Trophoblast cell (in vitro differentiated cells and primary cell): ENCODE results near the gene NOX5.

Experiments
- DNase-seq, 2 donors: peaks; one replicate each; pipeline ENCODE4 v3.0.0-alpha.2; 2016
- H2AFZ ChIP-seq: 2 replicates; pipeline ENCODE4 v1.6.1; 2013; ENCODE audit warnings: low read length, moderate library complexity, mild to moderate bottlenecking; ENCODE audit not compliant: insufficient read depth, poor library complexity
- H2AK5ac ChIP-seq: 2 replicates; pipeline ENCODE4 v1.6.1; 2013; ENCODE audit warnings: mild to moderate bottlenecking, low read length
- H2BK120ac ChIP-seq: 2 replicates; pipeline ENCODE4 v1.6.1; 2013; ENCODE audit warnings: low read length, mild to moderate bottlenecking, moderate library complexity; ENCODE audit not compliant: insufficient read depth, poor library complexity
- H2BK12ac ChIP-seq: 2 replicates; pipeline ENCODE4 v1.6.1; 2013; ENCODE audit warnings: mild to moderate bottlenecking, low read length, moderate library complexity
- H2BK5ac ChIP-seq: 2 replicates; pipeline ENCODE4 v1.6.1; 2013; ENCODE audit warnings: low read length, low read depth, moderate library complexity, mild to moderate bottlenecking; ENCODE audit not compliant: poor library complexity
- H3K14ac ChIP-seq: 2 replicates; pipeline ENCODE4 v1.6.1; 2013; ENCODE audit warnings: mild to moderate bottlenecking, low read length
- H3K18ac ChIP-seq: 2 replicates; pipeline ENCODE4 v1.6.1; 2013; ENCODE audit warnings: mild to moderate bottlenecking, low read length
- H3K23ac ChIP-seq: 2 replicates; pipeline ENCODE4 v1.6.1; 2013; ENCODE audit warnings: low read length
- H3K27ac ChIP-seq: 2 replicates; pipeline ENCODE4 v1.5.1; 2013; ENCODE audit warnings: low read depth, mild to moderate bottlenecking, inconsistent platforms, low read length, moderate library complexity
- H3K27me3 ChIP-seq: 2 replicates; pipeline ENCODE4 v1.6.1; 2013; ENCODE audit warnings: inconsistent platforms, mild to moderate bottlenecking, low read length, moderate library complexity; ENCODE audit not compliant: insufficient read depth
- H3K36me3 ChIP-seq, 2 experiments: 1 replicate in 1 of 2; 2 replicates in 1 of 2; pipeline ENCODE4 v1.6.1; 2013; ENCODE audit warnings: low read length in 2 of 2, mild to moderate bottlenecking in 2 of 2, moderate library complexity in 1 of 2; ENCODE audit not compliant: insufficient read depth in 2 of 2, control insufficient read depth in 1 of 2
- H3K4ac ChIP-seq: 2 replicates; pipeline ENCODE4 v1.6.1; 2013; ENCODE audit warnings: low read depth, mild to moderate bottlenecking, low read length, moderate library complexity
- H3K4me1 ChIP-seq, 2 experiments: 1 replicate in 1 of 2; 2 replicates in 1 of 2; pipeline ENCODE4 v1.6.1; 2013; ENCODE audit warnings: low read length in 2 of 2, mild to moderate bottlenecking in 2 of 2, moderate library complexity in 1 of 2; ENCODE audit not compliant: insufficient read depth in 2 of 2, control insufficient read depth in 1 of 2
- H3K4me2 ChIP-seq: 2 replicates; pipeline ENCODE4 v1.6.1; 2013; ENCODE audit warnings: inconsistent platforms, mild to moderate bottlenecking, low read length, moderate library complexity
- H3K4me3 ChIP-seq: 2 replicates; pipeline ENCODE4 v1.5.1; 2013; ENCODE audit warnings: mild to moderate bottlenecking, low read depth, low read length, inconsistent platforms
- H3K79me1 ChIP-seq: one replicate; pipeline ENCODE4 v1.6.1; 2013; ENCODE audit warnings: low read length
- H3K79me2 ChIP-seq: 2 replicates; pipeline ENCODE4 v1.6.1; 2013; ENCODE audit warnings: low read length, mild to moderate bottlenecking; ENCODE audit not compliant: control insufficient read depth, insufficient read depth, poor library complexity
- H3K9ac ChIP-seq: 2 replicates; pipeline ENCODE4 v1.6.1; 2013; ENCODE audit warnings: mild to moderate bottlenecking, low read length
- H3K9me3 ChIP-seq: 2 replicates; pipeline ENCODE4 v1.6.1; 2013; ENCODE audit warnings: low read depth, mild to moderate bottlenecking, control low read depth, inconsistent platforms, low read length; ENCODE audit not compliant: insufficient read depth
- H4K12ac ChIP-seq: 2 replicates; pipeline ENCODE4 v1.6.1; 2013; ENCODE audit warnings: low read depth, mild to moderate bottlenecking, low read length, moderate library complexity
- H4K8ac ChIP-seq: 2 replicates; pipeline ENCODE4 v1.6.1; 2013; ENCODE audit warnings: low read depth, mild to moderate bottlenecking, low read length, moderate library complexity
- H4K91ac ChIP-seq: one replicate; pipeline ENCODE4 v1.6.1; 2013; ENCODE audit warnings: low read depth, mild to moderate bottlenecking, low read length, moderate library complexity
- WGBS: extraction: QIAGEN DNeasy Blood & Tissue Kit; methylation state at CpG from one replicate; pipeline ENCODE4 v1.1.7; 2013; ENCODE audit warnings: missing lambda C conversion rate; ENCODE audit not compliant: insufficient read length, insufficient coverage; ENCODE audit errors: extremely low coverage; 5-methylcytosine and 5-hydroxymethylcytosine counted together

The NOX5 gene

GRCh38 chr15:69104050-69104750 lies 89.7 kb downstream of the NOX5 start:
- DNase-seq, result no peak
- no peaks in the 10 kb centered on the region for H3K79me1 ChIP-seq
- H2AK5ac ChIP-seq, result no peak overlapping the region
- no CpG with 5 or more reads among the region's 12 CpGs for WGBS
- no peak overlapping the region for H3K14ac ChIP-seq
- H4K12ac ChIP-seq, result no peak overlapping the region
- H3K27me3 ChIP-seq, result no peaks in the 10 kb centered on the region
- no peak overlapping the region for H3K23ac ChIP-seq
- no peak overlapping the region for H3K18ac ChIP-seq
- no peaks in the 10 kb centered on the region for H3K9me3 ChIP-seq
- H3K4me3 ChIP-seq, result no peak overlapping the region
- H2BK120ac ChIP-seq, result no peak overlapping the region
- no peak overlapping the region for H4K91ac ChIP-seq
- H3K27ac ChIP-seq, result no peak overlapping the region
- H3K36me3 ChIP-seq, result no peaks in the 10 kb centered on the region
- no peak overlapping the region for H4K8ac ChIP-seq
- H3K4me1 ChIP-seq, result no peaks in the 10 kb centered on the region
- H2AFZ ChIP-seq, result no peak overlapping the region
- no peak overlapping the region for H3K4ac ChIP-seq
- H3K9ac ChIP-seq, result no peak overlapping the region
- H2BK12ac ChIP-seq, result no peak overlapping the region
- no peak overlapping the region for H2BK5ac ChIP-seq
- no peak overlapping the region for H3K4me2 ChIP-seq
- no peaks in the 10 kb centered on the region for H3K79me2 ChIP-seq

- no peak overlapping the region for H4K91ac ChIP-seq
- 100% methylated on average over 1 of the region's 3 CpGs for WGBS
Observed at GRCh38 chr15:69105451-69105985, 91.0 kb downstream of the NOX5 start.

GRCh38 chr15:69107025-69107620 lies 92.6 kb downstream of the NOX5 start:
- no peak overlapping the region for H4K12ac ChIP-seq
- H3K27ac ChIP-seq, result no peak overlapping the region
- H3K4me3 ChIP-seq, result no peak overlapping the region
- H3K9ac ChIP-seq, result no peak overlapping the region
- no peak overlapping the region for H2BK5ac ChIP-seq
- no peak overlapping the region for H3K4me2 ChIP-seq
- no peaks in the 10 kb centered on the region for H3K36me3 ChIP-seq
- no peak overlapping the region for H2BK12ac ChIP-seq
- no peaks in the 10 kb centered on the region for H3K4me1 ChIP-seq
- H3K9me3 ChIP-seq, result no peaks in the 10 kb centered on the region
- no peak for DNase-seq
- no peaks in the 10 kb centered on the region for H3K79me2 ChIP-seq
- no peak overlapping the region for H3K18ac ChIP-seq
- no peak overlapping the region for H2AK5ac ChIP-seq
- H3K4ac ChIP-seq, result no peak overlapping the region
- H3K79me1 ChIP-seq, result no peaks in the 10 kb centered on the region
- no peak overlapping the region for H4K8ac ChIP-seq
- no peaks in the 10 kb centered on the region for H3K27me3 ChIP-seq
- no CpG with 5 or more reads among the region's 4 CpGs for WGBS
- no peak overlapping the region for H4K91ac ChIP-seq
- H3K23ac ChIP-seq, result no peak overlapping the region
- H3K14ac ChIP-seq, result no peak overlapping the region
- no peak overlapping the region for H2AFZ ChIP-seq
- H2BK120ac ChIP-seq, result no peak overlapping the region

More at GRCh38 chr15:69105451-69105985, 91.0 kb downstream of the NOX5 start:
- H2BK120ac ChIP-seq, result no peak overlapping the region
- DNase-seq, result no peak
- H2BK12ac ChIP-seq, result no peak overlapping the region
- H3K23ac ChIP-seq, result no peak overlapping the region
- H3K4ac ChIP-seq, result no peak overlapping the region
- H3K36me3 ChIP-seq, result no peaks in the 10 kb centered on the region
- H3K4me1 ChIP-seq, result no peaks in the 10 kb centered on the region
- H3K79me1 ChIP-seq, result no peaks in the 10 kb centered on the region
- no peak overlapping the region for H3K4me3 ChIP-seq
- no peaks in the 10 kb centered on the region for H3K79me2 ChIP-seq
- H4K12ac ChIP-seq, result no peak overlapping the region
- H3K27ac ChIP-seq, result no peak overlapping the region
- no peak overlapping the region for H3K14ac ChIP-seq
- H3K18ac ChIP-seq, result no peak overlapping the region
- no peak overlapping the region for H2AFZ ChIP-seq
- no peak overlapping the region for H2BK5ac ChIP-seq
- H4K8ac ChIP-seq, result no peak overlapping the region
- H3K4me2 ChIP-seq, result no peak overlapping the region
- H3K27me3 ChIP-seq, result no peaks in the 10 kb centered on the region
- H3K9ac ChIP-seq, result no peak overlapping the region
- no peak overlapping the region for H2AK5ac ChIP-seq
- H3K9me3 ChIP-seq, result no peaks in the 10 kb centered on the region
